HG03196 (cell line): Measurements from ENCODE around the gene PCP2.

ENCODE experiments used
- ATAC-seq: cut with Tn5 transposase; IDR thresholded peaks from one replicate; pipeline ENCODE4 v1.9.1; 2021; ENCODE audit not compliant: unreplicated experiment

Gene PCP2

GRCh38 chr19:7633698-7634097 lies at the start of gene PCP2:
TSS of gene PCP2 (minus strand) at chr19:7633719. CDS start at chr19:7633457, 262 bp downstream.
- ATAC-seq: no peak

DNA sequence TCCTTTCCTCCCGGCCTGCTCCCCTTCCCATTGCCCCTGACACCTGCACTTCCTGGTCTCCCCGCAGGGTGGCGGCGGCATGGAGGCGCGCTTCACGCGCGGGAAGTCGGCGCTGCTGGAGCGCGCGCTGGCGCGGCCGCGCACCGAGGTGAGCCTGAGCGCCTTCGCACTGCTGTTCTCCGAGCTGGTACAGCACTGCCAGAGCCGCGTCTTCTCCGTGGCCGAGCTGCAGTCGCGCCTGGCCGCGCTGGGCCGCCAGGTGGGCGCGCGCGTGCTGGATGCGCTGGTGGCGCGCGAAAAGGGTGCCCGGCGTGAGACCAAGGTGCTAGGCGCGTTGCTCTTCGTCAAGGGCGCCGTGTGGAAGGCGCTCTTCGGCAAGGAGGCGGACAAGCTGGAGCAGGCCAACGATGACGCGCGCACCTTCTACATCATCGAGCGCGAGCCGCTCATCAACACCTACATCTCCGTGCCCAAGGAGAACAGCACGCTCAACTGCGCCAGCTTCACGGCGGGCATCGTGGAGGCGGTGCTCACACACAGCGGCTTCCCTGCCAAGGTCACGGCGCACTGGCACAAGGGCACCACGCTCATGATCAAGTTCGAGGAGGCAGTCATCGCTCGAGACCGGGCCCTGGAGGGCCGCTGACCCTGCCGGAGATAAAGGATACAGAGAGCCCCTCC lies 48.8 kb upstream of the PCP2 start:
- no peak for ATAC-seq

GRCh38 chr19:7681340-7682174 lies 48.0 kb upstream of the PCP2 start:
- ATAC-seq: peak; percentile 4

DNA sequence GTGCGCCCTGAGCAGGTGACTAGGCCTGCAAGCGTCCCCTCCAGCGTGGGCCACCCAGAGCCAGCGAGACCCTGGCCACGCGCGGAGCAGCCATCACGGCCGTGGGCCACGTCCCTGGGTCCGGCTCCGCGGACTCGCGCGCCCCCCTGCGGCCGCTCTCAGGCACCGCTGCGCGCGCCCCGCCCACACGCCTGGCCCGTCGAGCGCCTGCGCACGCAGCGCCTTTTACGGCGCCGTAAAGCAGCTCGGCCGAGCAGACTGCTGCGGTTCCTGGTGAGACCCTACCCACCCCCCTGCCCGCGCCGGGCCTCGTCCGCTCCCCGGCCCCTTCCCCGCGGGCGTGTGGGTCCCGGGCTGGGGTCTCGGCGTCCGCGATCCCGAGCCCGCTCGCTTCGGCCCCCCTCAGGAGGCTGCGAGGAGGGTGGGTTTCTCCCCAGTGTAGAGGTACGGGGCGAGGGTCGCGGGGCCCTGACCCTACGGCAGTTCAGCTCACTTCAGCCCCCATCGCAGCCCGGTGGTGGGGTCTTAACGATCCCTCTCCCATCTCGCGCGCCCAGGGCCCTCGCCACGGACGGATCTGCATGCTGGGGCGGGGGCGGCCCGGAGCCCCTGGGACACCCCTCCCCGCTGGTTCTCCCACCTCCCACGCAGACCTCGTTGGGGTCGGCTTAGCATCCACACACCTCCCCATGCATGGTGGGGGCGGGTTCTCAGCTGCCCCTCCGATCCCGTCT lies 47.3 kb upstream of the PCP2 start, which contains the start of gene TRAPPC5:
Gene TRAPPC5 (plus strand): TSS at position 228 of the 734 bp plus-strand sequence. CDS start 1,421 bp downstream, outside the sequence.
- peak; percentile 59 for ATAC-seq

DNA sequence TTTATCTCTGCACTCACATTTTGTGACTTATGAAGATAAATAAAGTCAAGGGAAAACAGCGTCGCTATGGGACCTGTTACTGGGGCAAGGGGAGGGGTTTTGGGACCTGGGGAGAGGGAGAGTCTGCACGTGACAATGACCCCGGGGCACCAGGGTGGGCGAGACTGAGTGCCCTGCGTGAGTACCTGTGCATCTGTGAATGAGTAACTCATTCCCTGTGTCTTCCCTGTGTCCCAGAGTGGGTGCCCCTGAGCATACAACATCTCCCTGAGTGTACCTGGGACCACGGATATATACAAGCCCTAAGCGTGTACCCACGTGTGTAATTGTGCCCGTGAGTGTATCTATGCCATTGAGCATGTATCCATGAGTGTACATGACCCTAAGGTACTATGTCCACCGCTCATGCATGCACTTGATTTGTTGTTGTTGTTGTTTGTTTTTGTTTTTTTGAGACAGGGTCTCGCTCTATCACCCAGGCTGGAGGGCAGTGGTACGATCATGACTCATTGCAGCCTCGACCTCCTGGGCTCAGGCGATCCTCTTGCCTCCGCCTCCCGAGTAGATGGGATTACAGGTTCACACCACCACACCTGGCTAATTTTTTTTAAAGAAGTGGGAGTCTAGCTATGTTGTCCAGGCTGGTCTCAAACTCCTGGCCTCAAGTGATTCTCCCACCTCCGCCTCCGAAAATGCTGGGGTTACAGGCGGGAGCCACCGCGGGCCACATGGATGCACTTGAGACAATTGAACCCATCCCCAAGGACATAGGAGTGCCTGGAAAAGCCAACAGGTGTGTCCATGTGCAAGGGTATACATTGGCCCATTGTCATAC lies 46.5 kb upstream of the PCP2 start:
- no peak for ATAC-seq

DNA sequence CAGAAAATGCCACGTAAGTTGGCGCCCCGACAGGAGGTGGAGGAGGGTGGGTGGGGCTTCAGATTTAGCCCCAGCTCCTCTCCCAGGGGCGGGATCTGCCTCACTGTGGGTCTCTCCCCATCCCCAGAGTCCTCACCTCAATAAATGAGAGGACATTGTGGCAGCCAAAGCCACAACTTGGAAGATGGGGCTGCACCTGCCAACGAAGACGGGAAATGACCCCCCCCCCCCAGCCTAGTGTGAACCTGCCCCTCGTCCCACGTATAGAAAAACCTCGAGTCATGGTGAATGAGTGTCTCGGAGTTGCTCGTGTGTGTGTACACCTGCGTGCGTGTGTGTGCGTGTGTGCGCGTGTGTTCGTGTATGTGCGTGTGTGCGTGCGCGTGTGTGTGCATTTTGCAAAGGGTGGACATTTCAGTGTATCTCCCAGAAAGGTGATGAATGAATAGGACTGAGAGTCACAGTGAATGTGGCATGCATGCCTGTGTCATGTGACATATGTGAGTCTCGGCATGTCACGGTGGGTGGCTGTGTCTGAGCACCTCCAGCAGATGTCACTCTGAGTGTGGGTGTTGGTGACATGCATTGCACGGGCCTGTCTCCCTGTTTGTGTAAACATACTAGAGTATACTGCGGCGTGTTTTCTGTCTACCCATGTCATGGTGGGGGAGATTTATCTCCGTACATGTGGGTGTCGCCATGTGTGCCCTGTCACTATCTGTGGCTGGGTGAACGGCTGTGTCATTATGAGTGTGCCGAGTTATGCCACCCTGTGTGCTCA lies 45.6 kb upstream of the PCP2 start:
- ATAC-seq: peak; percentile 33

- no peak for ATAC-seq
Measured at GRCh38 chr19:7677669-7678311, 44.3 kb upstream of the PCP2 start.

DNA sequence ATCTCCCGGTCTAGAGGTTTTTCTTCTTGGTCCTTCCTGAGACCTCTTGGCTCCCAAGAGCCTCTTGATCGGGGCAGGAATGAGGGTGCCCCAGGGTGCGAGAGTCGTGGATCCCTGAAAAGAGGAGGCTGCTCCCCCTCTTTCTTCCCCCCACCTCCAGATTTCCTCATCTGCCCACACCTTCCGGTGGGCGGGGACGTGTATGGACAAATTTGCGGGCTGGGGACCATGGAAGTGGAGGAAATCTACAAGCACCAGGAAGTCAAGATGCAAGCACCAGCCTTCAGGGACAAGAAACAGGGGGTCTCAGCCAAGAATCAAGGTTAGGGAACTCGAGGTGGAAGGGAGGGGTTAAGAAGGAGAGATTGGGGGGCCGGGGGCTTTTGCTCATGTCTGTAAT lies 43.3 kb upstream of the PCP2 start, which contains the start of gene MCEMP1:
Gene MCEMP1 (plus strand): TSS at position 237 of the 400 bp plus-strand sequence. CDS start 31 bp downstream, at position 268.
- ATAC-seq: no peak

GRCh38 chr19:7676376-7676775 lies 42.9 kb upstream of the PCP2 start:
- ATAC-seq: no peak

DNA sequence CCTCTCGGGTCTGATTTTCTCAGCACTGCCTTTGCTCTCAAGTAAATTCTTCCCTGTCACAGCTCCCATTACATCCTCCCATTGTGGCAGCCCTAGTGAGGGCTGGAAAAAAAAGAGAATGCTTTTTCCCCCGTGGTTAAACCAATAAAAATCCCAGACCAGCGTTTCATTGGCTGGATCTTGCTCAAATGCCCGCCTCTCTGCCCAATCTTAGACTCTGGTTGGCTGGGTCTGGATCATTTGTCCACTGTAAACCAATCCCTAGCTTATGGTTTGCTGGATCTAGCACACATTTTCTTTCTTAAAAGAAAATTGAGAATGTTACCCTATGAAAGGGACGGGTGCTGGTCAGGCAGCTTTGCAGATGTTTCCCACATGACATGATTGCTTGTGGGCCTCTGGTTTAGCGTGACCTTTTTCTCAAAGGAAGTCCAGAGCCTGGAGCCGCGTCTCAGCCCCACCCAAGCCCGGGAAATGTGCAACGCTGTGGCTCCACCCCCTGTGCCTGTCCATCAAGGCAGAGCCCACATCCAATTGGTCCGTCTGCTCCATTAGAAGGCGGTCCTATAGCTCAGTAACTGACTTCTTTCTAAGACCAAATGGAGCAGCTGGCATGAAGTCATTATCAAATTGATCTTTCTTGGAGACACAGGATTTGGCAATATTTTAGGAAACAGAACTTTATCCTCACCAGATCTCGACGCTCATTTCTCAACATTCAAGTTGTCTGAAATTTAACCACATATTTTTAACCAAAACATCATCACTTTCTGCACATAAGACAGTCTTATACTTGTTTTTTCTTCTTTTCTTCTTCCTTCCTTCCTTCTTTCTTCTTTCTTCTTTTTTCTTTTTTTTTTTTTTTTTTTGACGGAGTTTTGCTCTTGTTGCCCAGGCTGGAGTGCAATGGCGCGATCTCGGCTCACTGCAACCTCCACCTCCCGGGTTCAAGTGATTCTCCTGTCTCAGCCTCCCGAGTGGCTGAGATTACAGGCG lies 40.8 kb upstream of the PCP2 start:
- no peak for ATAC-seq

DNA sequence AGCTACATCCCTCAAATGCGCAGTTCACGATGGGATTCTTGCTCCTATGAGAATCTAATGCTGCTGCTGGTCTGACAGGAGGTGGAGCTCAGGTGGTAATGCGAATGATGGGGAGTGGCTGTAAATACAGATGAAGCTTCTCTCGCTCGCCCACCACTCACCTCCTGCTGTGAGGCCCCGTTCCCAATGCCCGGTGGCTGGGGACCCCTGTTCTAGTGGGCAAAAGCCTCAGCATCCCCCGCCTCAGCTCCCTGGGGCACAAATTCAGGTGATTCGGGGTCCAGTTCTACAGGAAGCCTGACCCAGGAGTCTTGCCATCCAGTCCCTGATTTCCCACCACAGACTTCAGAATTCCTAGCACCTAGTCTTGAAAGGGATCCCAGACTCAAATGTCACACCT lies 39.0 kb upstream of the PCP2 start:
- no peak for ATAC-seq

- ATAC-seq: no peak
Measured at GRCh38 chr19:7670790-7671189, 37.3 kb upstream of the PCP2 start.

GRCh38 chr19:7670150-7670783 lies 36.7 kb upstream of the PCP2 start:
- no peak for ATAC-seq

GRCh38 chr19:7669641-7670040 lies 36.1 kb upstream of the PCP2 start:
- no peak for ATAC-seq

DNA sequence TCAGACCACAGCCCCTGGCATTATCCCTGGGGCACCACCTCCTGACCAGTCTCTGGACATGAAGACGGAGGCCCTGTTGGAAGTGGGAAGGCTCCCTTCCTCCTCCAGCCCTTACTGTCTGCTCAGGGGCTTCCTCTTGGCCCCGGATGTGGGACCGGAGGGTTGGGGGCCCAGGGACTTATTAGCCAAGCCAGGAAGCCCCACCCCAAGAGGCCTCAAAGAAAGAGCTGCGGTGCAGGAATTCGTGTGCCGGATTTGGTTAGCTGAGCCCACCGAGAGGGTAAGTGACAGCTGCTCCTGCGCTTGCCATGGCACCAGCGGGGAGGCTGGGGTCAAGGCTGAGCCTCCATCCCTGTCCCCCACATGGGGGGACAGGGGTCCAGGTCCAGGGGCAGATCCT lies 35.3 kb upstream of the PCP2 start, which contains the start of gene RETN:
Gene RETN (plus strand): TSS at position 208 of the 400 bp plus-strand sequence. CDS start 278 bp downstream, outside the sequence.
- ATAC-seq: no peak

- ATAC-seq: no peak
Measured at GRCh38 chr19:7665076-7665475, 31.6 kb upstream of the PCP2 start.

DNA sequence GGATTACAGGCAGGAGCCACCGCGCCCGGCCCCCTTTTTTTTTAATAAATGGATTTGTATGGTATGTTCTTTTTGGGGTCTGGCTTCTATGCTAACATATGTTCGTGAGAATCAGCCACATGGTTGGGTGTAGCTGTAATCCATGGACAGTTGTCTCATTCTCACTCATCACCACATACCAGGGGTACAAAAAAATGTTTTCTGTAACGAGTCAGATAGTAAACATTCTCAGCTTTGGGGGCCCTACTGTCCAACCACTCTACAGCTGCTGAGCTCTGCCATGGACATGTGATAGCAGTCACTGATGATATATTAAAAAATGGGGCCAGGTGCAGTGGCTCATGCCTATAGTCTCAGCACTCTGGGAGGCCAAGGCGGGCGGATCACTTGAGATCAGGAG lies 30.2 kb upstream of the PCP2 start:
- no peak for ATAC-seq
